SU-DHL-6 (cell line): ENCODE measurements around the gene SLC1A1.

Source experiments
- EZH2phosphoT487 ChIP-seq: fragments of 200-600 bp; sonication (generic), shearing (Covaris generic); conservative IDR thresholded peaks from 2 replicates; pipeline ENCODE4 v1.6.1; 2018; ENCODE audit warnings: mild to moderate bottlenecking, antibody characterized with exemption, low read length, moderate library complexity, mixed read lengths
- TF ChIP-seq, protein P1 (sequence below): fragments of 200-600 bp; sonication (generic); IDR thresholded peaks from one replicate; pipeline ENCODE4 v1.5.1; 2017; ENCODE audit warnings: antibody characterized with exemption, mild to moderate bottlenecking, low read length, moderate library complexity; ENCODE audit not compliant: insufficient read depth, poor library complexity, severe bottlenecking

DNA sequence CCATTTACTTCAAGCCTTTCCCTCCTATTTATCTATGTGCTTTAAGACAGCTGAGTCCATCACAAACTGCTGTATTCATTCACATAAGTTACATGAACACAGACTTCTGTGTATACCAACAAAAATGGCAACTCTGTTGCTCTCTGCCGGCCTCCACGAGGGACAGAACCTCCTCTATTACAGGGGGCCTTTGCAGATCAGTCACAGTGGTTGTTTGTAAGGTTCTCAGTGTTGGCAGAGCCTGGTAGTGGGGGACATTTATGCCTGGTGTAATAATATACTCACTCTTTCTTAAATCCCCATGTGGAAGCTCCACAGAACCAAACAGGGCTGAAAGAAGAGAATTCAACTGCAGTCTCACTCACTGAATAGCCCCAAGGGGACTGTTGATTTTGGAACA, 76.5 kb downstream of the SLC1A1 start:
- TF ChIP-seq, protein P1, sequence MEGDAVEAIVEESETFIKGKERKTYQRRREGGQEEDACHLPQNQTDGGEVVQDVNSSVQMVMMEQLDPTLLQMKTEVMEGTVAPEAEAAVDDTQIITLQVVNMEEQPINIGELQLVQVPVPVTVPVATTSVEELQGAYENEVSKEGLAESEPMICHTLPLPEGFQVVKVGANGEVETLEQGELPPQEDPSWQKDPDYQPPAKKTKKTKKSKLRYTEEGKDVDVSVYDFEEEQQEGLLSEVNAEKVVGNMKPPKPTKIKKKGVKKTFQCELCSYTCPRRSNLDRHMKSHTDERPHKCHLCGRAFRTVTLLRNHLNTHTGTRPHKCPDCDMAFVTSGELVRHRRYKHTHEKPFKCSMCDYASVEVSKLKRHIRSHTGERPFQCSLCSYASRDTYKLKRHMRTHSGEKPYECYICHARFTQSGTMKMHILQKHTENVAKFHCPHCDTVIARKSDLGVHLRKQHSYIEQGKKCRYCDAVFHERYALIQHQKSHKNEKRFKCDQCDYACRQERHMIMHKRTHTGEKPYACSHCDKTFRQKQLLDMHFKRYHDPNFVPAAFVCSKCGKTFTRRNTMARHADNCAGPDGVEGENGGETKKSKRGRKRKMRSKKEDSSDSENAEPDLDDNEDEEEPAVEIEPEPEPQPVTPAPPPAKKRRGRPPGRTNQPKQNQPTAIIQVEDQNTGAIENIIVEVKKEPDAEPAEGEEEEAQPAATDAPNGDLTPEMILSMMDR: no peak
- TF ChIP-seq EZH2phosphoT487: no peak
